Fibroblast of lung (primary cell): ENCODE measurements around the gene YTHDF2.

ENCODE experiments used
- CTCF ChIP-seq, 2 donors: IDR thresholded peaks in 1 of 2; conservative IDR thresholded peaks in 1 of 2; 1 replicate in 1 of 2; 2 replicates in 1 of 2; pipeline ENCODE4 v1.5.1; 2011 to 2012; ENCODE audit warnings: low read length in 2 of 2, control low read depth in 1 of 2, inconsistent platforms in 1 of 2, low read depth in 1 of 2, mild to moderate bottlenecking in 1 of 2
- EZH2 ChIP-seq: IDR thresholded peaks from 2 replicates; pipeline ENCODE4 v1.5.1; 2012; ENCODE audit warnings: low read length, control low read depth, mild to moderate bottlenecking; ENCODE audit errors: missing control alignments

- TF ChIP-seq CTCF (conservative IDR thresholded peaks at IDR 0.05 in 1 of 2, IDR thresholded peaks at IDR 0.05 in 1 of 2; ENCODE audit: low read depth in 1 of 2, low read length in 2 of 2) = no peak
- TF ChIP-seq EZH2 = no peak
Measured at GRCh38 chr1:28779751-28780408, 43.1 kb downstream of the YTHDF2 start.
